HEK293 (cell line): ENCODE data around the gene SPIC.
"Not testable (repeated sequence)": the region's sequence is repeated elsewhere in the genome, so short reads cannot be mapped to it uniquely, and the experiment has no call there.

Experiments
- ZNF670 ChIP-seq: fragments of 450-650 bp; formaldehyde crosslinking; IDR thresholded peaks from 2 replicates; pipeline ENCODE4 v1.5.1; 2016; ENCODE audit warnings: missing biosample characterization, missing genetic modification characterization, low read depth
- TF ChIP-seq, protein P1 (sequence below): fragments of 450-650 bp; formaldehyde crosslinking; IDR thresholded peaks from 2 replicates; pipeline ENCODE4 v1.5.1; 2016; ENCODE audit warnings: missing biosample characterization, missing genetic modification characterization
- TF ChIP-seq, protein P2 (sequence below): fragments of 450-650 bp; formaldehyde crosslinking; IDR thresholded peaks from 2 replicates; pipeline ENCODE4 v1.5.1; 2016; ENCODE audit warnings: missing biosample characterization, missing genetic modification characterization, low read depth
- TF ChIP-seq, protein P3 (sequence below): fragments of 450-650 bp; formaldehyde crosslinking; IDR thresholded peaks from 2 replicates; pipeline ENCODE4 v1.5.1; 2016; ENCODE audit warnings: missing biosample characterization, missing genetic modification characterization, low read depth
- TF ChIP-seq, protein P4 (sequence below): fragments of 450-650 bp; formaldehyde crosslinking; IDR thresholded peaks from 2 replicates; pipeline ENCODE4 v1.5.1; 2016; ENCODE audit warnings: missing biosample characterization, missing genetic modification characterization

DNA sequence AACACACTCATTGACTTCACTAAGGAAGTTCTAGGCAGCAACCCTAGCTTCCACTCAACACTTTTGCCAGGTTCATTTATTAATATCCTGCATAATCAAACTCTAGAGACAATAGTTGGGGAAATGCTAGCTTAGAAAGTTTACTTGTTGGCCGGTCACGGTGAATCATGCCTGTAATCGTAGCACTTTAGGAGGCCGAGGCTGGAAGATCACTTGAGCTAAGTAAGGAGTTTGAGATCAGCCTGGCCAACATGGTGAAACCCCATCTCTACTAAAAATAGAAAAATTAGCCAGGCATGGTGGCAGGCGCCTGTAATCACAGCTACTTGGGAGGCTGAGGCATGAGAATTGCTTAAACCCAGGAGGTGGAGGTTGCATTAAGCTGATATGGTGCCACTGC, 3.3 kb upstream of the SPIC start:
- TF ChIP-seq, protein P1, sequence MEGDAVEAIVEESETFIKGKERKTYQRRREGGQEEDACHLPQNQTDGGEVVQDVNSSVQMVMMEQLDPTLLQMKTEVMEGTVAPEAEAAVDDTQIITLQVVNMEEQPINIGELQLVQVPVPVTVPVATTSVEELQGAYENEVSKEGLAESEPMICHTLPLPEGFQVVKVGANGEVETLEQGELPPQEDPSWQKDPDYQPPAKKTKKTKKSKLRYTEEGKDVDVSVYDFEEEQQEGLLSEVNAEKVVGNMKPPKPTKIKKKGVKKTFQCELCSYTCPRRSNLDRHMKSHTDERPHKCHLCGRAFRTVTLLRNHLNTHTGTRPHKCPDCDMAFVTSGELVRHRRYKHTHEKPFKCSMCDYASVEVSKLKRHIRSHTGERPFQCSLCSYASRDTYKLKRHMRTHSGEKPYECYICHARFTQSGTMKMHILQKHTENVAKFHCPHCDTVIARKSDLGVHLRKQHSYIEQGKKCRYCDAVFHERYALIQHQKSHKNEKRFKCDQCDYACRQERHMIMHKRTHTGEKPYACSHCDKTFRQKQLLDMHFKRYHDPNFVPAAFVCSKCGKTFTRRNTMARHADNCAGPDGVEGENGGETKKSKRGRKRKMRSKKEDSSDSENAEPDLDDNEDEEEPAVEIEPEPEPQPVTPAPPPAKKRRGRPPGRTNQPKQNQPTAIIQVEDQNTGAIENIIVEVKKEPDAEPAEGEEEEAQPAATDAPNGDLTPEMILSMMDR (tag by site-specific recombination): not testable (repeated sequence)
- TF ChIP-seq, protein P2, sequence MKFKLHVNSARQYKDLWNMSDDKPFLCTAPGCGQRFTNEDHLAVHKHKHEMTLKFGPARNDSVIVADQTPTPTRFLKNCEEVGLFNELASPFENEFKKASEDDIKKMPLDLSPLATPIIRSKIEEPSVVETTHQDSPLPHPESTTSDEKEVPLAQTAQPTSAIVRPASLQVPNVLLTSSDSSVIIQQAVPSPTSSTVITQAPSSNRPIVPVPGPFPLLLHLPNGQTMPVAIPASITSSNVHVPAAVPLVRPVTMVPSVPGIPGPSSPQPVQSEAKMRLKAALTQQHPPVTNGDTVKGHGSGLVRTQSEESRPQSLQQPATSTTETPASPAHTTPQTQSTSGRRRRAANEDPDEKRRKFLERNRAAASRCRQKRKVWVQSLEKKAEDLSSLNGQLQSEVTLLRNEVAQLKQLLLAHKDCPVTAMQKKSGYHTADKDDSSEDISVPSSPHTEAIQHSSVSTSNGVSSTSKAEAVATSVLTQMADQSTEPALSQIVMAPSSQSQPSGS (tag by site-specific recombination): not testable (repeated sequence)
- TF ChIP-seq ZNF670: not testable (repeated sequence)
- TF ChIP-seq, protein P3, sequence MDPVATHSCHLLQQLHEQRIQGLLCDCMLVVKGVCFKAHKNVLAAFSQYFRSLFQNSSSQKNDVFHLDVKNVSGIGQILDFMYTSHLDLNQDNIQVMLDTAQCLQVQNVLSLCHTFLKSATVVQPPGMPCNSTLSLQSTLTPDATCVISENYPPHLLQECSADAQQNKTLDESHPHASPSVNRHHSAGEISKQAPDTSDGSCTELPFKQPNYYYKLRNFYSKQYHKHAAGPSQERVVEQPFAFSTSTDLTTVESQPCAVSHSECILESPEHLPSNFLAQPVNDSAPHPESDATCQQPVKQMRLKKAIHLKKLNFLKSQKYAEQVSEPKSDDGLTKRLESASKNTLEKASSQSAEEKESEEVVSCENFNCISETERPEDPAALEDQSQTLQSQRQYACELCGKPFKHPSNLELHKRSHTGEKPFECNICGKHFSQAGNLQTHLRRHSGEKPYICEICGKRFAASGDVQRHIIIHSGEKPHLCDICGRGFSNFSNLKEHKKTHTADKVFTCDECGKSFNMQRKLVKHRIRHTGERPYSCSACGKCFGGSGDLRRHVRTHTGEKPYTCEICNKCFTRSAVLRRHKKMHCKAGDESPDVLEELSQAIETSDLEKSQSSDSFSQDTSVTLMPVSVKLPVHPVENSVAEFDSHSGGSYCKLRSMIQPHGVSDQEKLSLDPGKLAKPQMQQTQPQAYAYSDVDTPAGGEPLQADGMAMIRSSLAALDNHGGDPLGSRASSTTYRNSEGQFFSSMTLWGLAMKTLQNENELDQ (tag by site-specific recombination): not testable (repeated sequence)
- TF ChIP-seq, protein P4, sequence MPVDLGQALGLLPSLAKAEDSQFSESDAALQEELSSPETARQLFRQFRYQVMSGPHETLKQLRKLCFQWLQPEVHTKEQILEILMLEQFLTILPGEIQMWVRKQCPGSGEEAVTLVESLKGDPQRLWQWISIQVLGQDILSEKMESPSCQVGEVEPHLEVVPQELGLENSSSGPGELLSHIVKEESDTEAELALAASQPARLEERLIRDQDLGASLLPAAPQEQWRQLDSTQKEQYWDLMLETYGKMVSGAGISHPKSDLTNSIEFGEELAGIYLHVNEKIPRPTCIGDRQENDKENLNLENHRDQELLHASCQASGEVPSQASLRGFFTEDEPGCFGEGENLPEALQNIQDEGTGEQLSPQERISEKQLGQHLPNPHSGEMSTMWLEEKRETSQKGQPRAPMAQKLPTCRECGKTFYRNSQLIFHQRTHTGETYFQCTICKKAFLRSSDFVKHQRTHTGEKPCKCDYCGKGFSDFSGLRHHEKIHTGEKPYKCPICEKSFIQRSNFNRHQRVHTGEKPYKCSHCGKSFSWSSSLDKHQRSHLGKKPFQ (tag by site-specific recombination): not testable (repeated sequence)
